Cardiac muscle cell (in vitro differentiated cells and primary cell): ENCODE data around the gene PIK3CA. TPM values are rescaled to one million over a fixed set of nuclear protein-coding genes. Genes with fewer than 3 reads are reported as not detected.
A peak's percentile ranks its signal among the peaks of the same experiment; 100 is the strongest.

Experiments used
- DNase-seq, 2 donors: peaks; one replicate each; pipeline versions ENCODE4 v3.0.0 to v3.0.0-alpha.2; 2010 to 2017; ENCODE audit warnings: low read depth in 1 of 2, low spot score in 1 of 2
- H3K27ac ChIP-seq: fragments of 200-600 bp; sonication (generic); 2 replicates; pipeline ENCODE4 v1.5.1; 2016
- H3K27me3 ChIP-seq: fragments of 200-600 bp; sonication (generic); 2 replicates; pipeline ENCODE4 v1.6.0; 2016; ENCODE audit warnings: control low read depth
- H3K36me3 ChIP-seq: fragments of 200-600 bp; sonication (generic); 2 replicates; pipeline ENCODE4 v1.5.1; 2016; ENCODE audit warnings: control low read depth
- H3K4me1 ChIP-seq: fragments of 200-600 bp; sonication (generic); 2 replicates; pipeline ENCODE4 v1.8.1; 2017; ENCODE audit warnings: low read depth, mild to moderate bottlenecking, mixed run types
- H3K4me3 ChIP-seq: fragments of 200-600 bp; sonication (generic); 2 replicates; pipeline ENCODE4 v1.5.1; 2016; ENCODE audit warnings: mild to moderate bottlenecking
- H3K9me3 ChIP-seq: fragments of 200-600 bp; sonication (generic); 2 replicates; pipeline ENCODE4 v1.5.1; 2017; ENCODE audit warnings: low read depth, mild to moderate bottlenecking, control low read depth
- polyA plus RNA-seq: library from polyadenylated mRNA; unstranded; fragments of >200 nt; fragmentation: Nextera tagmentation; extraction: Ambion mirVana; gene quantifications from 2 replicates; pipeline ENCODE4 v1.2.1, GENCODE V29; 2016
- total RNA-seq: library from RNA; depleted of rRNA; stranded (reverse); fragments of >200 nt; gene quantifications from 2 replicates; pipeline ENCODE4 v1.2.3, GENCODE V29; 2016
- TF ChIP-seq, protein P1 (sequence below): IDR thresholded peaks from 2 replicates; pipeline ENCODE4 v1.5.1; 2012; ENCODE audit warnings: low read depth, mild to moderate bottlenecking, low read length

PIK3CA gene
- total and polyA plus RNA-seq, 2 experiments from 2014 or later = 6.1 to 13.0 TPM

DNA sequence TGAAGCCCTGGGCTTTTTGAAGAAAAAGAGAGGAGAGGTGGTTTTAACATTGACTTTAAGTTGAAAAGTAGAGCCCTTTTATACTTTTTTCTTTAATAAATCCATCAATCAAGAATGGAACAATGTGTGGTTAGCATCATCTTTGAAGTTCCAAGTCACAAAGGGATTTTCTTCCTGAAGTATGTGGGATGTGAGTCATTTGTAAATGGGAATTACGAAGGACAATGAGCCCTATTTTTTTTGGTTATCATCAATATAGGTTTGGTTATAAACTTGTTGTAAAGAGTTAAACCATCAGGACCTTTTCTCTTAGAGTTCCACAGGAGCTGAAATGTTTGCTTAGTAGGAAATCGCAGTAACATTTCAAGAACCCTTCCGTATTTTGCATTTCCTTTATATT lies 38.3 kb downstream of the PIK3CA start:
- TF ChIP-seq, protein P1, sequence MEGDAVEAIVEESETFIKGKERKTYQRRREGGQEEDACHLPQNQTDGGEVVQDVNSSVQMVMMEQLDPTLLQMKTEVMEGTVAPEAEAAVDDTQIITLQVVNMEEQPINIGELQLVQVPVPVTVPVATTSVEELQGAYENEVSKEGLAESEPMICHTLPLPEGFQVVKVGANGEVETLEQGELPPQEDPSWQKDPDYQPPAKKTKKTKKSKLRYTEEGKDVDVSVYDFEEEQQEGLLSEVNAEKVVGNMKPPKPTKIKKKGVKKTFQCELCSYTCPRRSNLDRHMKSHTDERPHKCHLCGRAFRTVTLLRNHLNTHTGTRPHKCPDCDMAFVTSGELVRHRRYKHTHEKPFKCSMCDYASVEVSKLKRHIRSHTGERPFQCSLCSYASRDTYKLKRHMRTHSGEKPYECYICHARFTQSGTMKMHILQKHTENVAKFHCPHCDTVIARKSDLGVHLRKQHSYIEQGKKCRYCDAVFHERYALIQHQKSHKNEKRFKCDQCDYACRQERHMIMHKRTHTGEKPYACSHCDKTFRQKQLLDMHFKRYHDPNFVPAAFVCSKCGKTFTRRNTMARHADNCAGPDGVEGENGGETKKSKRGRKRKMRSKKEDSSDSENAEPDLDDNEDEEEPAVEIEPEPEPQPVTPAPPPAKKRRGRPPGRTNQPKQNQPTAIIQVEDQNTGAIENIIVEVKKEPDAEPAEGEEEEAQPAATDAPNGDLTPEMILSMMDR = no peak

DNA sequence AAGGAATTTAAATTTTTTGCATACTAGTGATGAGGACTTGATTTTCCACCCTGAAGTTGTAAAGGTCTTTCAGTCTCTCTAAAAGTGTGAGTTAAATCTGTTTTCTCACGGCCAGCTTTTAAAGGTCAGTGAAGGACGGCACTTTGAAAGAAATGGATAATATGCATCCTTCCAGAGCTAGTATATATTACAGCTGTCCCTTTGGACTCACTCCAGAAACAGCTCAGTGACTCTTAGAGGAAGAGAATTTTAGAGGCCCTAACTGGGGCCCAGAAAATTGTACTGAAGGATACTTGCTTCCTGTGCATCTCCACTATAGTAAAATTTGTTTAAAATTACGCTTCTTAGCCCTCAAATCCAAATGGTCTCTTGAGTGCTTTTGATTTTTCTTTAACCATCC lies 41.6 kb downstream of the PIK3CA start:
- peak overlapping the region; percentile 65 for H3K27ac ChIP-seq
- no peaks in the 10 kb centered on the region for H3K27me3 ChIP-seq
- no peak overlapping the region for H3K4me3 ChIP-seq
- TF ChIP-seq, protein P1 = no peak
- H3K4me1 ChIP-seq = peaks cover 29% of the 10 kb centered on the region
- no peaks in the 10 kb centered on the region for H3K9me3 ChIP-seq
- no peaks in the 10 kb centered on the region for H3K36me3 ChIP-seq
- DNase-seq = peak; percentile 32 to 82

More for the DNA sequence above, 38.3 kb downstream of the PIK3CA start:
- Histone ChIP-seq H3K4me1 (peaks cover 22% of the 10 kb centered on the region), H3K4me3 (no peak overlapping the region), H3K27me3 (no peaks in the 10 kb centered on the region), H3K27ac (no peak overlapping the region), H3K36me3 (no peaks in the 10 kb centered on the region), H3K9me3 (no peaks in the 10 kb centered on the region)
- no peak for DNase-seq

DNA sequence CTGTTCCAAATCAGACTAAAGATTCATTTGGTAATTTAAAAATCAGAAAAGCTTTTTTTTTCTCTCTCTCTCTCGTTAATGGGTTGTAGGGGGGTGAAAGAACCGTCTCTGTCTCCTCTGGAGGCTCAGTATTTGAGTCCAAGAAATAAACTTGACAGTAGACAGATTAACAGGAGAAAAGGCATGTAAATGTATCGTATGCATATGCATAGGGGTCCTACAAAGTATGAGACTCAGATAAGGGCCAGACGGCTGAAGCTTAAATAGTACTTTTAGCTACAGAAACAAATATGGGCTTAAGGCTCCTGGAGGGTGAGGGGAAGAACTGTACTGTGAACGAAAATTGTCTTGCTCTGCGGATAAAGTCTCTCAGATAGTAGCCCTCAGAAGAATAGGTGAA lies 42.4 kb downstream of the PIK3CA start:
- H3K27ac ChIP-seq = peak overlapping the region; percentile 65
- H3K27me3 ChIP-seq = no peaks in the 10 kb centered on the region
- no peaks in the 10 kb centered on the region for H3K36me3 ChIP-seq
- TF ChIP-seq, protein P1 = no peak
- no peaks in the 10 kb centered on the region for H3K9me3 ChIP-seq
- peaks cover 37% of the 10 kb centered on the region for H3K4me1 ChIP-seq
- DNase-seq = peak in 1 of 2 donors; percentile 22
- no peak overlapping the region for H3K4me3 ChIP-seq

DNA sequence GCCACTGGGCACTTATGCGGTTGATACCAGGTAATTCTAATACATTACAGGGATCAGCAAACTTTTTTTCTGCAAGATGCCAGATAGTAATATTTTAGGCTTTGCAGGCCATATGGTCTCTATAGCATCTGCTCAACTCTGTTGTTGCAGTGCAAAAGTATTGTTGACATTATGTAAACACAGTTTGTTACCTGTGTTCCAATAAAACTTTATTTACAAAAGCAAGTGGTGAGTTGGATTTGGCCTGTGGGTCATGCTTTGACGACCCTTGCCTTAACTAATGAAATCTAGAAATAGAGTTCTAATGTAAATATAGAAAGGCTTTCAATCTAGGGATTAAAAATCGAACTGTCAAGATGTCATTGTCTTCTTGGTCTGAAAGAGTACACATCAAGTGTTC lies 44.4 kb downstream of the PIK3CA start:
- Histone ChIP-seq H3K4me1 (peaks cover 39% of the 10 kb centered on the region), H3K27ac (peak overlapping the region; percentile 33), H3K9me3 (no peaks in the 10 kb centered on the region), H3K4me3 (no peak overlapping the region), H3K27me3 (no peaks in the 10 kb centered on the region), H3K36me3 (no peaks in the 10 kb centered on the region)
- DNase-seq = no peak
- TF ChIP-seq, protein P1 = no peak

DNA sequence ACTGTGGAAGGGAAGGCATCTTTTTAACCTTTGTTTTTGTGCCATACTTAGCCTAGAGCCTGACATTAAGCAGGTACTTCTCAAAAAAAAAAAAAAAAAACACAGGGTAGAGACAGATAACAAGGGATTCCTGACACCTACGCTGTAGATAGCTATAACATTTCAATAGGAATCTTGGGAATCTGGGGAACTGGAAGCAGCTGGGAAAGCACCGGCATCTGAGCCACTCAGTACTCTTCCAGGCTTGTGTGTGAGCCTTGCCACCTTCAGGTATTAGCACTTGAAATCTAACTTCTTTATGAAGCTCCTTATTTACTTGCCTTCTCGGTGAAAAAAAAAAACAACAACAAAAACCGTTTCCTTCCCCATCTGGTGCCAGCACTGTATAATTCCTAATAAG lies 46.8 kb downstream of the PIK3CA start:
- no peaks in the 10 kb centered on the region for H3K36me3 ChIP-seq
- no peak overlapping the region for H3K4me3 ChIP-seq
- no peaks in the 10 kb centered on the region for H3K9me3 ChIP-seq
- TF ChIP-seq, protein P1 = no peak
- H3K27ac ChIP-seq = peak overlapping the region; percentile 91
- DNase-seq = peak in 1 of 2 donors; percentile 65
- peaks cover 30% of the 10 kb centered on the region for H3K4me1 ChIP-seq
- H3K27me3 ChIP-seq = no peaks in the 10 kb centered on the region

DNA sequence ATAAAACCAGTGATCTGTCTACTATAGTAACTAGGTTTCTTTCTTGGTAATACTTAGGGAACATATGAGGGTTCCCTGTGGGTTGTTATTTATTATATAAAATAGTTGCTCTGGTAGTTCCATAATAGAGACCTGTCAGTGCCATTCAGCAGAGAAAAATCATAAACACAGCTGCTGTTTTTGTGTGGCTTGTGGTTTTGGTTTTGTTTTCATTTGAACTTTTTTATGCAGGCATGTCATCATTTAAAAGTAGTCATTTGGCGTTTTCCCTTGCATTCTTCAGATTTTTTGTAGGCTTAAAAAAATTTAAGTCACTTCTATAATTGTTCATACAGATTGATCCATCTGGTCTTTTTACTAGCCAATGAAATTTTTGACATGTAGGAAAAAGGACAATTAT lies 47.9 kb downstream of the PIK3CA start:
- Histone ChIP-seq H3K27me3 (no peaks in the 10 kb centered on the region), H3K27ac (peak overlapping the region; percentile 90), H3K4me3 (no peak overlapping the region), H3K36me3 (no peaks in the 10 kb centered on the region), H3K9me3 (no peaks in the 10 kb centered on the region), H3K4me1 (peaks cover 19% of the 10 kb centered on the region)
- TF ChIP-seq, protein P1 = no peak
- DNase-seq = peak in 1 of 2 donors; percentile 60
